NK-92 (cell line): ENCODE measurements around the gene CRMP1.

Experiments
- DNase-seq: peaks from one replicate; lab custom pipeline; 2025; ENCODE audit not compliant: unreplicated experiment; lab: John Stamatoyannopoulos, UW

CRMP1 gene

DNA sequence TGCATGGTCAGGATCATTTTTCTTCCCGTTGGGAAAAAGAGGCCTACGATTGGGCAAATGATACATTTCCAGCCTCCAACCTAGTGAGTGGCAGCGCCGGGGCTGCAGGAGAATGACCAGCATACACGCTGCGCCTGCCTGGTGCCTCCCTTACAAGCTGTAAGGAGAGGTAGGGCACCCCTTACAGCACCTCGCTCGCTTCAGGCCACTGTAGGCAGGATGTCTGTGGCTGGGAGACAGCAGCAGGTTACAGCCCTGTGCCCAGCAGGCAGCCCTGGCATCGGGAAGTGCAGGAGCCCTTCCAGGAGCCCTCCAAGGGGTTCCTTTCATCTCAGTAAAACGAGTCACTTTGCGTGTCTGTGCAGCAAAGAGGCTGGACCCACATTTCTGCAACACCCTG lies 93.5 kb downstream of the CRMP1 start:
- DNase-seq: no peak

DNA sequence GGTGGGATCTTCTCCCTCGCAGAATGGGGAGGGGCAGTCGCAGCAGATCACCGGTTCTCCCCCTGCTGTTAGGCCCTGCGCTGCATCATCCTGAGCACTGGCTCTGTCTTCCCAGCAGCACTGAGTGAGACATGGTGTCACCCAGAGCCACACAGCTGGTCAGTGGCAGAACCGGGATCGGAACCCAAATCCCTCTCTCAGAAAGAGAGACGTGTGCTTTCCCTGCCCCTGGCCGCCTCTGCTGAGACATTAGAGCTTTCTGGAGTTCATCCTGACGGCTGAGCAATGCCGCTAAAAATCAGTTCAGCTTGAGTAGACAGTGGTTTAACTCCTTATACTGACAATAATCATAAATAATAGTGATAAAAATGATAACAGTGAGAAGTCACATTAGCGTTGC lies 93.9 kb downstream of the CRMP1 start:
- DNase-seq: no peak

DNA sequence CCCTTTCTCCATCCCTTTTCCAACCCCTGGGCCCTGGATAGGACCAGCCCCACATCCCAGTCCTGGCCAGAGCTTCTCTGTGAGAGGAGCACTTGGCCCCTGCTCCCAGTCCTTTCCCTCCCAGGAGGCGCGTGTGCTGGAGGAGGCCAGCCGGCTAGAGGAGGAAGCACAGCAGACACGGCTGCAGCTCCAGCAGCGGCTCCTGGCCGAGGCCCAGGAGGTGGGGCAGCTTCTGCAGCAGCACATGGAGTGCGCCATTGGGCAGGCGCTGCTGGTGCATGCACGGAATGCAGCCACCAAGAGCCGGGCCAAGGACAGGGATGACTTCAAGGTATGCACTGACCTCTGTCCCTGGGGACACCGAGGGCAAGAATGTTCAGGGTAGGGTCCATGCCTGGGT lies 94.4 kb downstream of the CRMP1 start:
- no peak for DNase-seq

DNA sequence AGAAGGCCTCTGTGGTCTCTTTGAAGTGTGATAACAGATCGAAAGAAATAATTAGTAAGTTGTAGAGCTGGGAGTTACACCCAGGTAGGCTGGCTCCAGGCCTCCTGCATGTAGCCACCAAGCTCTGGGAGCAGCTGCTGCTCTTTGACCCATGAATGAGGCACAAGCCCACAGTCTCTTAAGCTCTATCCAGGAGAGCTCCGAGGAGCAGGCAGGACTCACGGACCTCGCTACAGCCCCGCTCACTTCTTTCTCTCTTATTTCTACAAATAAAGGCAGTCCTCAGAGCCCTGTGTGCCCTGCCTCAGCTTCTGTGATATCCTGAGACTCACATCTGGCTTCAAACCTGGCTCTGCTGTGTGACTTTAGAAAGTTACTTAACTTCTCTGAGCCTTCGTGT lies 95.0 kb downstream of the CRMP1 start:
- DNase-seq: no peak

DNA sequence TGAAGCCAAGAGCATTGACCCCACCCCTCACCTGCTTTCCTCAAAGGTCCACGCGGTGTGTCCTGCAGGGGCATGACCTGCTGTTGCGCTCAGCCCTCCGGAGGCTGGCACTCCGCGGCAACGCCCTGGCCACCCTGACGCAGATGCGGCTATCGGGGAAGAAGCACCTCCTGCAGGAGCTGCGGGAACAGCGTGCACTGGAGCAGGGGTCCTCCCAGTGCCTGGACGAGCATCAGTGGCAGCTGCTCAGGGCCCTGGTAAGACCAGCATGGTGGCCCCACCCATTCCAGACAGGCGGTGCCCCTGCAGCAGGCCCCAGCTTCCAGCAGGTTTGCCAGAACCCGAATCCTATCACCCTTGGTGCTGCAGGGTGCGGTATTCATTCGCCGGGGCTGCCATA lies 95.9 kb downstream of the CRMP1 start:
- no peak for DNase-seq

DNA sequence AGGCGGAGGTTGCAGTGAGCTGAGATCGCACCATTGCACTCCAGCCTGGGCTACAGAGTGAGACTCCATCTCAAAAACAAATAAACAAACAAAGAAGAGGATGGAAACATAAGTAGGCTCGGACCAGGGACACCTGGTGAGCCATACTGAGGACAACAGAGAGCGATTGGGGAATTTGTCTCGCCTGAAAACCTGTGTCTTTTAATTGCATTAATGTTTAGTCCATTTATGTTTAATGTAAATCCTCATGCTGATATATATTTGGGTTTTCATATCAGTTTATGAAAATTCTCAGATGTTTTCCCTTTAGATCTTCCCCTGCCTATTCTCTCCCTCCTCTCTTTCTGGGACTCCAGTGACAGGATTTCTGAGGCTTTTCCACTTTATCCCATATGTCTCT lies 97.3 kb downstream of the CRMP1 start:
- no peak for DNase-seq

DNA sequence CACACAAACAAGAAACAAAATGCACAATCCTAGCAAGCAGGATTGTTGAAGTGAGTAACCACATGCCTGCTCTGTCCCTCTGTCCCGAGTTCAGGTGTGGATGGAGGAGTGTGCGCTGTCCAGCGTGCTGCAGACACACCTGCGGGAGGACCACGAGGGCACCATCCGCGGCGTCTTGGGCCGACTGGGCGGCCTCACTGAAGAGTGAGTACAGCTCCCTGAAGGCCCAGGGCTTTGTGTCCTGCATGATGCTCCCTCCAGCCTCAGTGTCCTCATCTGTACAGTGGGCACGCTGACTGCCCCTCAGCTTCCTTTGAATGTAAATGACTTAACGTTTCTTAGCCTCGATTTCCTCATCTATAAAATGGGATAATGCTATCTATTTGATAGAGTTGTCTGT lies 99.4 kb downstream of the CRMP1 start:
- DNase-seq: no peak

DNA sequence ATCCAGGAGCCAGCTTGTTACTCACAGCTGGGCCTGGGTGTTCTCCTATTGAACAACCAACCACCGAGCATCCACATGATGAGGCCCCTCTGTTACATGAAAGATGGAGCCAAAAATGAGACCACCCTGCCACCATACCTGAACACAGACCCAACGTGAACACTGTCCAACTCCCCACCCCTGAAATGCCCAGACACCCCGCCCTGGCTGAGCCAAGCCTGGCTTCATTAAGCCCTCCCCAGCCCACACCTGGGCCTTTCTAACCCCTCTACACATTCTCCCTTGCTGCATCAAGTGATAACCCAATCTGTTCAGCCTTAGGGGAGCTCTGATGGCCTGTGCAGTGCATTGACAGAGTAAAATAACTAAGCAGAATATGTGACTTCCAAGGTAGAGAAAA lies 101.2 kb downstream of the CRMP1 start:
- no peak for DNase-seq

DNA sequence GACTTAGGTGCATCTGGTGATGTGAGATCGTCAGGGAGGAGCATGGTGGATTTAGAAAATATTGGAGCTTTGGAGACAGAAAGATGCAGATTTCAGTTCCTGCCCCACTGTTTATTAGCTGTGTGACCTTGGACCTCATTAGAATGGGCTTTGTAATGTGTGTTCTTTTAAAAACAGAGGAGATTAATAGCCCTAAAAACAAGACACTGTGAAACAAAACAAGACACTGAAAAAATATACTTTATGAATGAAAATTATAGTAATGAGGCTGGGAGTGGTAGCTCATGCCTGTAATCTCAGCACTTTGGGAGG lies 102.4 kb downstream of the CRMP1 start:
- no peak for DNase-seq

DNA sequence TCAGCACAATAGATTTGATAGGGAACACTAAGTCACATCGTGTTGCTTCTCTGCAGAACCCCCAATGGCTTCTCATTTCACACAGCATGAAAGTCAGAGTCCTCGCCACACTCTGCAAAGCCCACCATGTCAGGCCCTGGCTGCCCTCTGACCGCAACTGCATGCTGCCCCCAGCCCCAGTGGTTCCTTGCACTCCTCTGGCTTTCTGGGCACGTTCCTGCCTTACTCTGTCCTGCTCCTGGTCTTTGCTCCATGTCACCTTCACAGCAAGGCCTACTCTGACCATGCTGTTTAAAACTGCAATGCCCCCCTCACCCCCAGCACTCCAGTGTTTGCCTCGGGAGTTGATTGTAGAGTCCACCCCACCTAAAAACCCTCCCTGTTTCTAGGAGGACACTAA lies 103.7 kb downstream of the CRMP1 start:
- DNase-seq: no peak

DNA sequence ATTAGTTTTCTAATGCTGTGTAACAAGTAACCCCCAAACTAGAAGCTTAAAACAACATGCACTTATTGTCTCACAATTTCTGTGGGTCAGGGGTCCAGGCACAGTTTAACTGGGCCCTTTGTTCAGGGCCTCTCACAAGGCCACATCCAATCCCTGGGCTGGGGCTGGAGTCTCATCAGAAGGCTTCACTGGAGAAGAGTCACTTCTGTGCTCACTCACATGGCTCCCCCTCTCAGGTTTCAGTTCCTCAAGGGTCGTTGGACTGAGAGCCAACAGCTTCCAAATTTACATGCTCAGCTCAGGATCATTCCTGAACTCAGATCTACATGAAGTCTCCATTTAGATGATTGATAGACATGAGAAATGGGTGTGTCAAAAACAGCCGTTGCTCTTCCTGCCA lies 104.7 kb downstream of the CRMP1 start:
- DNase-seq: no peak

DNA sequence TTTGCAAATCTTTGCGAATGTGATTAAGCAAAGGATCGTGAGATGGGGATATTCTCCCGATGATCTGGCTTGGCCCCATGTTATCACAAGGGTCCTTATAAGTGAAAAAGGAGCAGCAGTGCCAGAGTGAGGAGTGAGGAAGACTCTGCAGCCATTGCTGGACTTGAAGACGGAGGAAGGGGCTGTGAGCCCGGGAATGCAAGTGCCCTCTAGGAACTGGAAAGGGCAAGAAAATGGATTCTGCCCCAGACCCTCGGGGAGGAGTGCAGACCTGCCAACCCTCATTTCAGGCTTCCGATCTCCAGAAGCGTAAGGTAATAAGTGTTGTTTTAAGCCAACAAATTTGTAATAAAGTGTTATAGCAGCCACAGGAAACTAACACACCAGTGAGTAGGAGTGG lies 105.6 kb downstream of the CRMP1 start:
- no peak for DNase-seq

DNA sequence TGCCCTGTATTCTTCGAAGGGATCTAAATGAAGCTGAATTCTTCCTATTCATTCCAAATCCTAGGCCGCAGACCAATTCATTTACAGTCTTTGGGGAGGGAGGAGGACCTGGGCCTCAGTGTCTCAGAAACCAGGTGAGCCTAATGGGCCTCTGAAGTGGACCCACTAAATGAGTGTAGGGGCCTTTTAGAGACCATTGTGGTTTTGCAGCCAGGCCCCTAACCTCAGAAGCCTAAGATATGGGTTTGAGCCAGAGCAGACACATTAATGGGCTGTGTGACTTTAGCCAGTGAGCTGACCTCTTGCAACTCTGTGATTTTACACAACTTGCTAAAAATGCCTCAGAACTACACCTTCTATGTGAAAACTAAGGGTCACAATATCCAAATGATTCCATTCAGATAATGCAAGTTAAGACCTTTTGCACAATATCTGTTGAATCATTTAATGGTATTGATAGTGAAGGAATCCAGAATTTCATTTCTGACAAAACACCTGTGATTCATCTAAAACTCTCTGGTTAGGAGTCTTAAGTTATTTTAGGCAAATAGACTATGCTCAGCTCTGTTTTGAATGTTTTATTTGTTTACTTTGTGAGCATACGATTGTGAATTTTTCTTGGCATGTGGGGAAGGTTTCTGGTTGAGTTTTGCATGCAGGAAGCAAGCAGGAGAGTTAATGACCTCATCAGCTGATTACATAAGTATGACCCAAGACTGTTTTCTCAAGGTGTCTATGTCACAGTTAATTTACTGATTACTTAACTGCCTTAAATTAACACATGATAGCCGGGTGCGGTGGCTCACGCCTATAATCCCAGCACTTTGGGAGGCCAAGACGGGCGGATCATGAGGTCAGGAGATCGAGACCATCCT lies 106.8 kb downstream of the CRMP1 start:
- DNase-seq: no peak

DNA sequence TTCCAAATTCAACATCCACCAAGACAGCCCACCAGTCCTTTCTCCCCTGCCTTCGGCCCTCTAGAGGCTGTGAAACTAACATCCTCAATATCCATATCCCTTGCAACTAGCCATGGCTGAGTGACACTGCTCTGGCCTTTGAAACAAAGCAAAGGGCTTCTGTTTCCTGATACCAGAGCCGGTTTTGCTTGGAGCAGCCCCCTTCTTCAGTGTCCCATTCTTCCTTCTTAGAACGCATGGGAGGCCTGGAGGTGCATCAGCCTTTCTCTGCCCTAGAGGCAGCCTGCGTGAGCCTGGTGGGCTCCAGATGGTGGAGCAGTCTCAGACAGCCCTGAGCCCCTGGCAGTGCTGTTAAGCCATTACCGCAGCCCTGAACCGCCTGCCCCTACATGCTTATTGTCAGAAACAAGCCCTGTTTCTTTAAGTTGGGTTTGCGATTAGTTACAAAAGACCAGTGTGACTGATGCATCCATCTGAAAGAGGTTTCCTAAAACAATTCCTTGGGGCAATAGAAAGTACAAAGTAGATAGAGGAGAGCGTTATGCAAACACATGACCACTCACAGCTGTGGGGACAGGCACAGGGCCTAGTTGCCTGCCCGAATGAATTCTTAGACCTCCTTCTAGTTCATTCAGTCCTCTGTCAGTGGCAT lies 107.8 kb downstream of the CRMP1 start:
- no peak for DNase-seq

DNA sequence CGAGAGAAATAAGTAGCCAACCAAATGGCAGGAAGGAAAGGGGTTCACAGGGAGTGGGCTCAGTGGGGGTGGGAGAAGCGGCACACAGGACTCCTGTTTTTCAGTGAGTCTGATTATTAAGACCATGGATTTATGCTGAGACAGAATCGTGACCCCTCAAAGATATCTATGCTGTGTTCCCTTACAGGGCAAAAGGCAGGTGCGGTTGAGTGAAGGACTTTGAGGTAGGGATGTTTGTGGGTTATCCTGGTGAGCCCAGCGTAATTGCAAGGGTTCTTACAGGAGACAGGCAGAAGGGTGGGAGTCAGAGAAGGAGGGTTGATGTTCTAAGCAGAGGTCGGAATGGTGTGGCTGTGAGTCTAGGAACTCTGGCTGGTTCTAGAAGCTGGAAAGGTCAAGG lies 108.9 kb downstream of the CRMP1 start:
- DNase-seq: no peak

DNA sequence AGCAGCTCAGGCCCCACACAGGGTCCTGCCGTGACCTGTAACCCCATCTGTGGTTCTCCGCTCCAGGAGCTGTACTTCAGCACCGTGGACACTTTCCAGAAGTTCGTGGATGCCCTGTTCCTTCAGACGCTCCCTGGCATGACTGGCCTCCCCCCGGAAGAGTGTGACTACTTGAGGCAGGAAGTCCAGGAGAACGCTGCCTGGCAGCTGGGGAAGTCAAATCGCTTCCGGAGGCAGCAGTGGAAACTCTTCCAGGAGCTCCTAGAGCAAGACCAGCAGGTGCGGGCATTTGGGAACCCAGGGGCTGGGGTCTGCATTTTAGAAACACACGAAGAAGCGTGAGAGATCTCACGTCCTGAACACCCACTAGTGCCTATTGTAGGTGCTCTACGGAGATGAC lies 109.4 kb downstream of the CRMP1 start:
- DNase-seq: no peak

DNA sequence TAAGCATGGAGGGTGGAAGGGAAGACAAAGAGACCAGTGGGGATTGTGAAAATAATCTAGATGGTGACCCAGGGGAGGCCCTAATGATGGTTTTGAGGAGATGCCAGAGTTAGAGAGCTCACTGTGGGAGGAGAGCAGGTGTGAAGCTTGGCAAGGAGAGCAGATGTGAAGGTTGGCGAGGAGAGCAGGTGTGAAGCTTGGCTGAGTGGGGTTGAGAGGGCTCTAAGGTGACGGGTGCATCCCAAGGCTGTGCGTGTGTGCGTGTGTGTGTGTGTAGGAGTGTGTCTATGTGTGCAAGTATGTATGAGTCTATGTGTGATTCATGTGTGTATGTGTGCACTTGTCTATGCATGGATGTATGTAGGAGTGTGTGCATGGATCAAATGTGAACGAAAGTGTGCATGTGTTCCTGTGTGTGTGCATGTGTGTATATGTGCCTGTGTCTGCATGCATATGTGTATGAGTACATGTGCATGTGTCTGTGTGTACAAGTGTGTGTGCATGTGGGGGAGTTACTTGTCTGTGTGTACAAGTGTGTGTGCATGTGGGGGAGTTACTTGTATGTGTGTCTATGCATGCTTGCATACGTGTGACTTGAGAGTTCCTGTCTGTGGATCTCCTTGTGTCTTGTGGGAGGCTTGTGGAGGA lies 109.9 kb downstream of the CRMP1 start:
- no peak for DNase-seq

DNA sequence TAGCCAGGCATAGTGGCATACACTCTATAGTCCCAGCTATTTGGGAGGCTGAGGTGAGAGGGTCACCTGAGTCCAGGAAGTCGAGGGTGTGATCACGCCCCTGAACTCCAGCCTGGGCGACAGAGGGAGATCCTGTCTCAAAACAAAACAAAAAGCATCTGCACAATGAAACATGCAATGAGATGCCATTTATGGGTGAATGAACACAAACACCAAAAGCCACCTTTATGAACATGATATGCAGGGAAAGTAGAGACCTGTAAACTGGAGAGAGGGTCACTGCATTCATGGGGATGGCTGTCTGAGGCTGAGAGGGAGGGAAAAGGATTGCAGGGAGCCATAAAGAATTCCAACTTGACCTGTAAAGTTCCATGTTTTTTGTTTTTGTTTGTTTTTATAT lies 111.2 kb downstream of the CRMP1 start:
- no peak for DNase-seq

DNA sequence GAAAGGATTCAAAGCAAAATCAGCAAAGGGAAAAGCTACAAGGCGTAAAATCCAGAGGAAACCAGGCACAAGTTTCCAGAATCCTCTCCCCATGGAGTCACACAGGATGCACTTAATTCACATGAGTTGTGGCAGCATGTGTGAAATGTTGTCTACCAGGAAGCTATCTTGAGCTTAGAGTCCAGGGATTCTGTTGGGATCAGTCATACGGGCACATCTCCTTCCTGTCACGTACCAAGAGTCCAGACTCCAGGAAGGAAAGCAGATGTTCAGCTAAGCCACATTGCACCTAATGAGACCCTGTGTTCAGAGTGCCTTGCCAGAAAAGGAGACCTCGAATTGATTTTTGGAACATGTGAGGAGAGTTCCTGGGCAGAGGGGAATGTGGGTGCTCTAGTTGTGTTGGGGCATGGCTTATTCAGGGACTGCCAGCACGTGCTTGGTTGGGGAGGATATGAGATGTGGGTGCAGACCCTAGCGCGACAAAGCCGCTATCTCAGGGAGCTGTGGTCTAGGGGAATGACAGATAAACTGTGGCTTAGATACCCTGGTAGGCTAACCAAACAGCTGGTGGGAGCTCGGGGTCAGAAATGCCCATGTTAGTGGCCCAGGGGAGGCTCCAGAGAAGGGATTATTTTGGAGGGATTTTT lies 111.9 kb downstream of the CRMP1 start:
- no peak for DNase-seq

DNA sequence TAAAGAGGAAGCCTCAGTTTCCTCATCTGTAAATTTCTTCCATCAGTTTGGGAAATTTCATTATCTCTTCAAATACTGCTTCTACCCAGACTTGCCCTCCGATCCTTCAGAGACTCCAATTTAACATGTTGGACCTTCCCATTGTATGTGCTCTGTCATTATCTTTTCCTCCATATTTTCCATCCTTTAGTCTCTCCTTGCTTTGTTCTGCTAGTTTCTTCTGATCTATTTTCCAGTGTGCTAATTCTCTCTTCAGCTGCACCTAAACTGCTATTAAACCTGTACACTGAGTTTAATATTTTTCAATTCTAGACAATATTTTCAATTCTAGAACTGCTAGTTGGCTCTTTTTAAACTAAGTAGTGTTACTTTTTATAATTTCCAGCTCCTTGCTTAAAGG lies 116.4 kb downstream of the CRMP1 start:
- DNase-seq: no peak

DNA sequence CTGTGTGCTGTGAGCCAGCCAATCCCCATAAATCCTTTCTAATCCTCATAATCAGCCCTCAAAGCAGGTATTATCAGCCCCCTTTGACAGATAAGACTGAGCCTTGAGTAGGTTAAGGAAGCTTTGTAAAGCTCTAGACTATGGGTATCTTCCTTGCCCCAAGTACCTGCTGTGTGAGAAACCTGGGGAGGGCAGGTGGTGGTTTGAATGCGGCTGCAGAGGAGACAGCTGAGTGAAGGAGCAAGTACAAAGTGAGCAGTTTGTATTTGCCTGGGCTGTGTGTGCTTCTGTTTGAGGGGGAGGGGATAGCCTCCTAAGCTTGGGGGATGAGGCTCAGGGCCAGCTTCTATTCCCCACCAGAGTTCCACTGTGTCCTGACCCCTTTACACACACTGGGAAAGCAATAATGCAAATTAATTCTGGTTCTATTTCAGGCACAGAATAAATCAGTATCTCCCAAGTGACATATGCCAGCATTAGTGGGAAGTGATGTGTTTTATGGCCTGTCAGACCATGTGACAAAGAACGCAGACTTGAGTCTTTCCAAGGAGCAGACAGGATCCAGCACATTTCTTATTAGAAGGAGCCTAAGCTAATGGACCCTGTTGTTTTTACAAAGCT lies 118.4 kb downstream of the CRMP1 start:
- no peak for DNase-seq

DNA sequence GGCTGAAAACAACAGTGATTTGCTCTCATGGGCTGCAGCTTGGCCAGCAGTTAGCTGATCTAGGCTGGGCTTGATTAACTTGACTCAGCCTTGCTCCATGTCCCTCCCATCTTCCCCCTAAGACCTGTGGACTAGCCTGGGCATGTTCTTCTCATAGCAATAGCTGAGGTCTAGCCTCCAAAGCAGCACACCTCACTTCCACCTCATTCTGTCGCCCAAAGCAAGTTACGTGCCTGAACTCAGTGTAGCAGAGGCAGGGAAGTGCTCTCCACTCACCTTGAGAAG lies 119.7 kb downstream of the CRMP1 start:
- DNase-seq: no peak
